Parathyroid adenoma (tissue), 2 donors: ENCODE results near the gene LANCL3.

Experiments used
- H2AFZ ChIP-seq: fragments of 300-600 bp; sonication (generic); one replicate; pipeline ENCODE4 v1.7.0; 2017; ENCODE audit warnings: antibody characterized with exemption, mild to moderate bottlenecking
- H3K27ac ChIP-seq: fragments of 300-600 bp; sonication (generic); one replicate; pipeline ENCODE4 v1.7.0; 2017
- H3K27me3 ChIP-seq: fragments of 300-600 bp; sonication (generic); one replicate; pipeline ENCODE4 v1.7.0; 2017; ENCODE audit warnings: low read length; ENCODE audit not compliant: control insufficient read depth, insufficient read depth
- H3K36me3 ChIP-seq: fragments of 300-600 bp; sonication (generic); one replicate; pipeline ENCODE4 v1.7.0; 2017; ENCODE audit warnings: low read length; ENCODE audit not compliant: control insufficient read depth, insufficient read depth
- H3K4me1 ChIP-seq: fragments of 300-600 bp; sonication (generic); one replicate; pipeline ENCODE4 v1.7.0; 2017; ENCODE audit warnings: control low read depth
- H3K4me2 ChIP-seq: fragments of 300-600 bp; sonication (generic); one replicate; pipeline ENCODE4 v1.7.0; 2017; ENCODE audit warnings: low read length
- H3K4me3 ChIP-seq: fragments of 300-600 bp; sonication (generic); one replicate; pipeline ENCODE4 v1.7.0; 2017; ENCODE audit warnings: low read depth, low read length
- H3K79me2 ChIP-seq: fragments of 300-600 bp; sonication (generic); one replicate; pipeline ENCODE4 v1.7.0; 2017; ENCODE audit warnings: control low read depth
- H3K9ac ChIP-seq: fragments of 300-600 bp; sonication (generic); one replicate; pipeline ENCODE4 v1.7.0; 2017; ENCODE audit warnings: mild to moderate bottlenecking
- H3K9me3 ChIP-seq: fragments of 300-600 bp; sonication (generic); one replicate; pipeline ENCODE4 v1.7.0; 2017; ENCODE audit warnings: low read length; ENCODE audit not compliant: control insufficient read depth
- TF ChIP-seq, protein P1 (sequence below): fragments of 300-600 bp; sonication (generic); IDR thresholded peaks from one replicate; pipeline ENCODE4 v1.7.0; 2017; ENCODE audit warnings: antibody characterized with exemption, mild to moderate bottlenecking
- donor health status: primary hyperparathyroidism.

The LANCL3 gene

DNA sequence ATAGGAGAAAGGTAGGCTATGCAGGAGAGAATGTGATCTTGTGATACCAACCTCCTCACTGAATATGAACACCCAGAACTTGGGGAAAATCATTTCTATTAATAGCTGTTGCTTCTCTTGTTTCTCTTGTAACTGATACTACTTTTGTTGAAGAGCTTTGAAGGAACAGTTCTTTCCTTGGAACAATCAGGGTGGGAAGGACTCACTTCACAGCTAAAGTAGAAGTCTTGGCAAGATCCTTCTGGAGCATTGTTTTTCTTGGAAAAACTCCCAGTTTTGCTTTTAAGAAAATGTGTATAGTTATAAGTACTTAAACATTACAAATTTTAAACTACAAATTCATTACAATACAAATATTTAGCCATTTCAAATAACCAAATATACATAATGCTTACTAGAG is 95.1 kb downstream of the LANCL3 start:
- no peaks in the 10 kb centered on the region for H3K9me3 ChIP-seq
- H3K4me1 ChIP-seq, result no peaks in the 10 kb centered on the region
- H3K4me3 ChIP-seq, result no peak overlapping the region
- no peak overlapping the region for H3K4me2 ChIP-seq
- no peaks in the 10 kb centered on the region for H3K36me3 ChIP-seq
- H3K9ac ChIP-seq, result no peak overlapping the region
- H3K79me2 ChIP-seq, result no peaks in the 10 kb centered on the region
- no peak overlapping the region for H3K27ac ChIP-seq
- TF ChIP-seq, protein P1, sequence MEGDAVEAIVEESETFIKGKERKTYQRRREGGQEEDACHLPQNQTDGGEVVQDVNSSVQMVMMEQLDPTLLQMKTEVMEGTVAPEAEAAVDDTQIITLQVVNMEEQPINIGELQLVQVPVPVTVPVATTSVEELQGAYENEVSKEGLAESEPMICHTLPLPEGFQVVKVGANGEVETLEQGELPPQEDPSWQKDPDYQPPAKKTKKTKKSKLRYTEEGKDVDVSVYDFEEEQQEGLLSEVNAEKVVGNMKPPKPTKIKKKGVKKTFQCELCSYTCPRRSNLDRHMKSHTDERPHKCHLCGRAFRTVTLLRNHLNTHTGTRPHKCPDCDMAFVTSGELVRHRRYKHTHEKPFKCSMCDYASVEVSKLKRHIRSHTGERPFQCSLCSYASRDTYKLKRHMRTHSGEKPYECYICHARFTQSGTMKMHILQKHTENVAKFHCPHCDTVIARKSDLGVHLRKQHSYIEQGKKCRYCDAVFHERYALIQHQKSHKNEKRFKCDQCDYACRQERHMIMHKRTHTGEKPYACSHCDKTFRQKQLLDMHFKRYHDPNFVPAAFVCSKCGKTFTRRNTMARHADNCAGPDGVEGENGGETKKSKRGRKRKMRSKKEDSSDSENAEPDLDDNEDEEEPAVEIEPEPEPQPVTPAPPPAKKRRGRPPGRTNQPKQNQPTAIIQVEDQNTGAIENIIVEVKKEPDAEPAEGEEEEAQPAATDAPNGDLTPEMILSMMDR, result no peak
- no peak overlapping the region for H2AFZ ChIP-seq
- H3K27me3 ChIP-seq, result no peaks in the 10 kb centered on the region

- no peak overlapping the region for H3K4me2 ChIP-seq
- H3K27ac ChIP-seq, result no peak overlapping the region
- H2AFZ ChIP-seq, result no peak overlapping the region
- no peak overlapping the region for H3K9ac ChIP-seq
- H3K36me3 ChIP-seq, result no peaks in the 10 kb centered on the region
- no peak overlapping the region for H3K4me3 ChIP-seq
- H3K4me1 ChIP-seq, result no peaks in the 10 kb centered on the region
- TF ChIP-seq, protein P1, result no peak
- H3K79me2 ChIP-seq, result no peaks in the 10 kb centered on the region
- no peaks in the 10 kb centered on the region for H3K9me3 ChIP-seq
- H3K27me3 ChIP-seq, result no peaks in the 10 kb centered on the region
Measured at GRCh38 chrX:37667141-37667540, 95.7 kb downstream of the LANCL3 start.

GRCh38 chrX:37672563-37672962 is 101.1 kb downstream of the LANCL3 start:
- Histone ChIP-seq H2AFZ (no peak overlapping the region), H3K4me3 (no peak overlapping the region), H3K79me2 (no peaks in the 10 kb centered on the region), H3K27me3 (no peaks in the 10 kb centered on the region), H3K36me3 (no peaks in the 10 kb centered on the region), H3K9me3 (no peaks in the 10 kb centered on the region), H3K4me2 (no peak overlapping the region), H3K27ac (no peak overlapping the region), H3K9ac (no peak overlapping the region), H3K4me1 (no peaks in the 10 kb centered on the region)
- TF ChIP-seq, protein P1, result no peak

- Histone ChIP-seq H3K27ac (no peak overlapping the region), H3K4me3 (no peak overlapping the region), H3K36me3 (no peaks in the 10 kb centered on the region), H3K27me3 (no peaks in the 10 kb centered on the region), H3K9me3 (no peaks in the 10 kb centered on the region), H3K79me2 (no peaks in the 10 kb centered on the region), H2AFZ (no peak overlapping the region), H3K4me1 (no peaks in the 10 kb centered on the region), H3K9ac (no peak overlapping the region), H3K4me2 (no peak overlapping the region)
- TF ChIP-seq, protein P1, result no peak
Measured at GRCh38 chrX:37676811-37677210, 105.3 kb downstream of the LANCL3 start.

DNA sequence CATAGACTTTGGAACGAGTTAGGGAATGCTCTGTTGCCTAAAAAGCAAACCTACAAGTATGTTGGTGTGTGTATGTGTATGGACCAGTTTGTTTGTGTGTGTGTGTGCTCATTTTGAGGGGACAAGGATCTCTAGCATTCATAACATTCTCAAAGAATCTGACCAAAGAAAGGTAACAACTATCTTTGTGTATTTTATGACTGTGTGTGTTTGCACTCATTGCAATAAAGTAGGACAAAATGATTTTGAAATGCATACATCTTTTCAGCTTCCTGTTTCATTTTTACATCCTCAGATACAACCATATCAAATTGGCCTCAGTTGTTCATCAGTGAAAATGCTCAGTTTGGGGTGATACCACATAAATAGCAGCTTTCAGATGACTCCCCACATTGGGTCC is 105.8 kb downstream of the LANCL3 start:
- no peak overlapping the region for H3K4me3 ChIP-seq

More for the DNA sequence above, 105.8 kb downstream of the LANCL3 start:
- TF ChIP-seq, protein P1, result no peak
- Histone ChIP-seq H3K79me2 (no peaks in the 10 kb centered on the region), H3K9ac (no peak overlapping the region), H3K4me2 (no peak overlapping the region), H3K27me3 (no peaks in the 10 kb centered on the region), H2AFZ (no peak overlapping the region), H3K36me3 (no peaks in the 10 kb centered on the region), H3K9me3 (no peaks in the 10 kb centered on the region), H3K4me1 (no peaks in the 10 kb centered on the region), H3K27ac (no peak overlapping the region)
